Heart right ventricle (tissue), 16 donors: ENCODE measurements around the gene KPNB1. TPM values are rescaled to one million over a fixed set of nuclear protein-coding genes. Genes with fewer than 3 reads are reported as not detected.

Experiments used
- ATAC-seq, 8 donors: fragments of 200-7000 bp; cut with Tn5 transposase; one replicate each; pipeline ENCODE4 v1.9.1; 2020; ENCODE audit warnings: mild to moderate bottlenecking in 8 of 8, moderate library complexity in 8 of 8, moderate number of reproducible peaks in 1 of 8
- DNase-seq, 2 donors: peaks; one replicate each; pipeline ENCODE4 v3.0.0-alpha.2; 2020
- H3K27ac ChIP-seq, 10 donors: fragments of 200-600 bp; sonication (generic) in 2 of 10; one replicate each; pipeline versions ENCODE4 v1.5.0 to v1.8.0; 2020 to 2022; ENCODE audit warnings: mild to moderate bottlenecking in 3 of 10
- H3K27me3 ChIP-seq, 7 donors: fragments of 200-600 bp; one replicate each; pipeline ENCODE4 v1.8.0; 2021 to 2022; ENCODE audit warnings: mild to moderate bottlenecking in 2 of 7
- H3K36me3 ChIP-seq, 9 donors: fragments of 200-600 bp; sonication (generic) in 1 of 9; one replicate each; pipeline versions ENCODE4 v1.5.0 to v1.8.0; 2020 to 2022; ENCODE audit warnings: mild to moderate bottlenecking in 2 of 9
- H3K4me1 ChIP-seq, 9 donors: fragments of 200-600 bp; sonication (generic) in 1 of 9; one replicate each; pipeline versions ENCODE4 v1.5.0 to v1.8.0; 2020 to 2022; ENCODE audit warnings: mild to moderate bottlenecking in 4 of 9
- H3K4me3 ChIP-seq, 10 donors: fragments of 200-600 bp; sonication (generic) in 2 of 10; one replicate each; pipeline versions ENCODE4 v1.5.0 to v1.8.0; 2020 to 2022; ENCODE audit warnings: mild to moderate bottlenecking in 7 of 10, moderate library complexity in 2 of 10
- H3K9me3 ChIP-seq, 11 donors: fragments of 200-600 bp in 10 of 11; sonication (generic) in 2 of 11; one replicate each; pipeline versions ENCODE4 v1.5.0 to v1.8.0; 2013 to 2022; ENCODE audit warnings: mild to moderate bottlenecking in 2 of 11, control low read depth in 1 of 11, moderate library complexity in 1 of 11
- WGBS, 2 donors: extraction: QIAGEN DNeasy Blood & Tissue Kit; methylation state at CpG; one replicate each; pipeline ENCODE4 v1.1.7; 2013; ENCODE audit warnings: inconsistent platforms in 1 of 2; 5-methylcytosine and 5-hydroxymethylcytosine counted together
- intact Hi-C, 10 donors: fragments of 100-400 bp; cut with DNase I; formaldehyde crosslinking; loops; one replicate each; pipeline versions ENCODE4 v1.11.1 to v1.14.2; 2022
- polyA plus RNA-seq, 2 donors: library from polyadenylated mRNA; stranded (reverse); fragments of 200-250 nt; gene quantifications; one replicate each; pipeline ENCODE4 v1.2.3, GENCODE V29; 2013
- total RNA-seq, 10 donors: library from RNA; stranded (reverse); fragmentation: NEBNext Ultra II Directional in 3 of 10; extraction: Animal tissue kit (Norgen Biotek cat#: 25700) in 3 of 10; gene quantifications; one replicate each; pipeline versions ENCODE4 v1.2.1 to v1.2.4, GENCODE V29; 2021 to 2023
- TF ChIP-seq, protein P1 (sequence below), 9 donors: fragments of 200-600 bp; sonication (generic) in 2 of 9; IDR thresholded peaks; one replicate each; pipeline versions ENCODE4 v1.5.0 to v1.8.0; 2021 to 2022; ENCODE audit warnings: antibody characterized with exemption in 9 of 9, mild to moderate bottlenecking in 5 of 9, moderate library complexity in 1 of 9
- donor health status: Arrhythmogenic right ventricular cardiomyopathy.
- donor health status: ischemic (EF 13 %, LVEDD 7.1; RV severe dilation, severe dysfunction).
- donor health status: healthy with polysubstance abuse.
- donor health status: DM: no; HTN: yes; CAD: no.
- donor health status: DM: no; HTN: no; CAD: no.
- donor health status: ischemic (EF 25% LVEDD 6.9; RV normal size, moderate dysfunction).
- donor health status: ischemic (EF 25% LVEDD 5.7; RV mildly dilated, moderate dysfunction).
- donor health status: healthy.
- donor health status: DM: yes; HTN: yes; CAD: no.
- donor health status: Ischemic cardiomyopathy.
- donor health status: ischemic (EF 35%, LVEDD 5.7; RV mildly dilated, moderate dysfunction).
- donor health status: nonischemic (EF 11% LVEDD 7.7; RV severe dilation, severe dysfunction).
- donor health status: DM: yes; HTN: yes; CAD: no.
- donor health status: PGD.
- donor health status: ischemic (EF 29% LVEDD 5.4; RV normal size, mild dysfunction).
- donor health status: nonischemic (EF 23%, LVEDD 6.1; RV moderate dilation, normal function).

The KPNB1 gene
- total and polyA plus RNA-seq, 12 donors, result 30.6 to 236 (median 182) TPM

DNA sequence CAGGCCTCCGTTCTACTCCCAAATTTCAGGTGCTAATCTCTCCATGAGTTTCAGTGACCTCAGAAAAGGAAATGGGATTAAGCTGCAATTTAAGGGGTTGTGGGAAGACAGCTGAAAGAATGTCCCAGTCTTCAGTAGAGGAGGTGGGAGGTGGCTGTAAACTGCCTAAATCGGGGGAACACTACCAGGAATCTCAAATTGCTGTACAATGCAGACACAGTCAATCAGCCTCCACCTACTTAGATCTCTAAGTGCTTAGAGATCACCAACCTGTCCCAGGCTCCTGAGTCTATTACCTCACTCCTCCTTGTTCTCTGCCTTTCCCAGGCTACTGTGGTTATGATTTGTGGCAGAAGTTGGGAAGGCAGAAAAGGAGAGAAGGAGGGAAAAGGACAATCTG lies 75.0 kb downstream of the KPNB1 start:
- Histone ChIP-seq H3K9me3 (no peaks in the 10 kb centered on the region), H3K27me3 (peaks cover 11 to 89% (median 65%) of the 10 kb centered on the region in 7 donors), H3K4me1 (peaks cover 0 to 26% (median 0%) of the 10 kb centered on the region in 9 donors), H3K27ac (no peak overlapping the region), H3K36me3 (no peaks in the 10 kb centered on the region), H3K4me3 (no peak overlapping the region)
- no peak for ATAC-seq
- 72% methylated on average over 2 of the region's 2 CpGs for WGBS, 2 donors
- intact Hi-C loops, result no loop called here
- TF ChIP-seq, protein P1, sequence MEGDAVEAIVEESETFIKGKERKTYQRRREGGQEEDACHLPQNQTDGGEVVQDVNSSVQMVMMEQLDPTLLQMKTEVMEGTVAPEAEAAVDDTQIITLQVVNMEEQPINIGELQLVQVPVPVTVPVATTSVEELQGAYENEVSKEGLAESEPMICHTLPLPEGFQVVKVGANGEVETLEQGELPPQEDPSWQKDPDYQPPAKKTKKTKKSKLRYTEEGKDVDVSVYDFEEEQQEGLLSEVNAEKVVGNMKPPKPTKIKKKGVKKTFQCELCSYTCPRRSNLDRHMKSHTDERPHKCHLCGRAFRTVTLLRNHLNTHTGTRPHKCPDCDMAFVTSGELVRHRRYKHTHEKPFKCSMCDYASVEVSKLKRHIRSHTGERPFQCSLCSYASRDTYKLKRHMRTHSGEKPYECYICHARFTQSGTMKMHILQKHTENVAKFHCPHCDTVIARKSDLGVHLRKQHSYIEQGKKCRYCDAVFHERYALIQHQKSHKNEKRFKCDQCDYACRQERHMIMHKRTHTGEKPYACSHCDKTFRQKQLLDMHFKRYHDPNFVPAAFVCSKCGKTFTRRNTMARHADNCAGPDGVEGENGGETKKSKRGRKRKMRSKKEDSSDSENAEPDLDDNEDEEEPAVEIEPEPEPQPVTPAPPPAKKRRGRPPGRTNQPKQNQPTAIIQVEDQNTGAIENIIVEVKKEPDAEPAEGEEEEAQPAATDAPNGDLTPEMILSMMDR (IDR thresholded peaks at IDR 0.05), result no peak
- DNase-seq, result no peak

DNA sequence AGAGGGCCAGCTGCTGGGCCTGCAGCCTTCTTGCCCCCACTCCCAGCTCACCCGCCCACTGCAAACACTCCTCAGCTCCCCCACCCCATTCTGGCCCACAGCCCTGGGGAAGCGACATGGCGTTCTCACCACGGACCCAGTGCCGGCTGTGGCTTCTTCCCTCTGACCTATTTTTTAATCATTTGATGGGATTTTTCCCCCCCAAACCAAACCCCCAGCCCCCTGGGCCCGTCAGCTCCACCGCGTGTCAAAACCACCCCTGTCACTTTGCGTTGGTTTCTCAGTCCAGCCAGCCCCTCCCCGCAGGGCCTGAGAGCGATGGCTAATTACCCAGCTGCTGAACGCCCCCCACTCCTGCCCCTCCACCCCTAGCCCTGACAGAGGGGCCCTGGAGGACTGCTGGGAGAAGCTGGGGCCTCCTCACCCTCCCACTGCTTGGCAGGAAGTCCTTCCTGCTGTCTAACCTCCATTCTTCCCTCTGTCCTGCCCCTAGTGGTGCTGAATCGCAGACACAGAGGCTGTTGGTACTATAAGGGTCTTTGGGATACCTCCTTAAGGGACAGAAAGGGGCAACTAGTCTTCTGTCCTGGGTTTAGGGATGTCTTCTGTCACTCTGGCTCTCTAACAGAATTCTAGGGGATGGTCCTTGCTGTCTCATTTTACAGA lies 75.9 kb downstream of the KPNB1 start:
- Histone ChIP-seq H3K4me1 (peaks cover 0 to 19% (median 0%) of the 10 kb centered on the region in 9 donors), H3K9me3 (no peaks in the 10 kb centered on the region), H3K27me3 (peaks cover 9 to 88% (median 64%) of the 10 kb centered on the region in 7 donors), H3K27ac (no peak overlapping the region), H3K36me3 (no peaks in the 10 kb centered on the region), H3K4me3 (no peak overlapping the region)
- intact Hi-C loops, result no loop called here
- ATAC-seq (no peak), DNase-seq (no peak)
- WGBS, 2 donors, result 68 to 70% methylated on average over 12 to 13 of the region's 13 CpGs
- TF ChIP-seq, protein P1 (IDR thresholded peaks at IDR 0.05), result no peak

DNA sequence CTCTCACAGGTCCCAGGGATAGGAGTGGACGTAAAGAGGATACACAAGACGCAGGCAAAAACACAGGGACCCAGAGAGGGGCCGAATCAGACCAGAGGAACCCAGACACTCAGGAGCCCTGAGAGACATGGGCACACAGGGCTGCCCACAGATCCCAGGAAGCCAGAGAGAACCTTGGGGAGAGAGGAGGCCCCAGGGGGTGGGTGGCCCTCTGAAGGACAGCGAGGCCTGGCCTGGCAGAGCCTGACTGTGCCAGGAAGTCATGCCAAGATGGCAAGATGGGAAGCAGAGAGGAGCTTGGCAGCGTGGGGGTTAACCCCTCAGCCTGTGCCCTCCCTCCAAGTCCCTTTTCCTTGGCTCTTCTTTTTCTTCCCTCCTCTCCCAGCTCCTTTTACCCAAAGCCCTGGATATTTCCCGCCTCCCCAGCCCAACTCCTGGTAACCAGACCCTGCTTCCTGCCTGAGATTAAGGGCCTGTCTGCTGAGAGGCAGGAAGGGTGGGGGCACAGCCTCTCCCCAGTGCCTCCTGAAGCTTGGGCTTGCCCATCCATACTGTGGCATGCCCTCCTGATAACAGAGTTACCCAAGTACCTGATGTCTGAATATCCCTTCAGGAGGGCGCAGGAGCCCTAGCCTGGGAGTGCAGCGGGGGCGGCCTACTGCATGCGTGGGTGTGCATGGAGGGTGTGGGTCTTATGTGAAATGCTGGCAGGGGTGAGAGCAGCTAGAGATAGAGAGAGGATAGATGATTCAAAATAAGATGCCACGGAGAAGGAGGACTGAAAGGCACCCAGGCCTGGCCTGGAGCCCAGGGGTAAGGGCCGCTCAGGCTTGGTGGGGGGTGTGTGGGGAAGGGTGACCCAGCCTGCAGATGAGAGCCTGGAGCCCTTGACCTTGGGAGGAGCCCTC lies 77.3 kb downstream of the KPNB1 start:
- Histone ChIP-seq H3K4me3 (no peak overlapping the region), H3K4me1 (peaks cover 0 to 5% (median 0%) of the 10 kb centered on the region in 9 donors), H3K27me3 (peaks cover 0 to 87% (median 63%) of the 10 kb centered on the region in 7 donors), H3K27ac (no peak overlapping the region), H3K36me3 (no peaks in the 10 kb centered on the region), H3K9me3 (no peaks in the 10 kb centered on the region)
- TF ChIP-seq, protein P1 (IDR thresholded peaks at IDR 0.05), result no peak
- intact Hi-C loops, result no loop called here
- WGBS, 2 donors, result 86% methylated on average over 12 of the region's 12 CpGs
- DNase-seq (no peak), ATAC-seq (no peak)

DNA sequence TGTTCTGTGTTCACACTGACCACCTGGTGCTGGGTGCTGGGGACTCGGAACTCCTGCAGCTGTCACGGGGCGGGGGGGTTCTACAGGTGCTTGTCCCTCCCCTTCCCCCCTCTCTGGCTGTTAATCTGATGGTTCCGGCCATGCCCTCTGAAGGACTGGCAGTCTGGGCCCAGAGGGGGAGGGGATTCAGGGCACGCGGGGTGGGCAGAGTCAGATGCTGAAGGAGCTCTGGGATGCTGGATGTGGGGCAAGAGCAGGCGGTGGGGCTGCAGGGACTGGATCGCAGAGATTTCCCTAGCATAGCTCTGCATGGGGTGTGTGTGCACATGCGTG lies 78.0 kb downstream of the KPNB1 start:
- Histone ChIP-seq H3K27me3 (peaks cover 0 to 87% (median 62%) of the 10 kb centered on the region in 7 donors), H3K36me3 (no peaks in the 10 kb centered on the region), H3K9me3 (no peaks in the 10 kb centered on the region), H3K4me1 (peaks cover 0 to 3% (median 0%) of the 10 kb centered on the region in 9 donors), H3K27ac (no peak overlapping the region), H3K4me3 (no peak overlapping the region)
- ATAC-seq (no peak), DNase-seq (no peak)
- TF ChIP-seq, protein P1 (IDR thresholded peaks at IDR 0.05), result no peak
- 83 to 87% methylated on average over 9 of the region's 9 CpGs for WGBS, 2 donors
- intact Hi-C loops, result no loop called here
